GM23338 (cell line): ENCODE results near the gene RAB34. TPM values are rescaled to one million over a fixed set of nuclear protein-coding genes. Genes with fewer than 3 reads are reported as not detected.

Experiments
- ATAC-seq: fragments of 200-7000 bp; cut with Tn5 transposase; 3 replicates; pipeline ENCODE4 v1.9.1; 2020
- DNase-seq: peaks from one replicate; pipeline ENCODE4 v3.0.0-alpha.2; 2015; ENCODE audit warnings: low spot score
- H2AFZ ChIP-seq: fragments of 200-600 bp; sonication (generic); 2 replicates; pipeline ENCODE4 v1.8.0; 2016; ENCODE audit warnings: antibody characterized with exemption, mild to moderate bottlenecking, moderate library complexity
- H3F3A ChIP-seq: fragments of 200-600 bp; sonication (generic); replicated peaks from 2 replicates; pipeline ENCODE4 v1.8.0; 2017; ENCODE audit warnings: antibody characterized with exemption, mixed run types, low read depth
- H3K27ac ChIP-seq: fragments of 200-600 bp; sonication (generic); 2 replicates; pipeline ENCODE4 v1.6.1; 2016; ENCODE audit warnings: low read depth
- H3K27me3 ChIP-seq: fragments of 200-600 bp; sonication (generic); 2 replicates; pipeline ENCODE4 v1.8.0; 2016; ENCODE audit warnings: mild to moderate bottlenecking, mixed run types, moderate library complexity; ENCODE audit not compliant: insufficient read depth
- H3K36me3 ChIP-seq: fragments of 200-600 bp; sonication (generic); 2 replicates; pipeline ENCODE4 v1.8.0; 2016; ENCODE audit warnings: mild to moderate bottlenecking; ENCODE audit not compliant: insufficient read depth
- H3K4me1 ChIP-seq: fragments of 200-600 bp; sonication (generic); 2 replicates; pipeline ENCODE4 v1.8.0; 2016; ENCODE audit warnings: mild to moderate bottlenecking, moderate library complexity; ENCODE audit not compliant: insufficient read depth
- H3K4me2 ChIP-seq: fragments of 200-600 bp; sonication (generic); 2 replicates; pipeline ENCODE4 v1.7.1; 2017; ENCODE audit warnings: mixed run types
- H3K4me3 ChIP-seq: fragments of 200-600 bp; sonication (generic); 2 replicates; pipeline ENCODE4 v1.6.1; 2016; ENCODE audit warnings: mixed run types
- H3K79me2 ChIP-seq: fragments of 200-600 bp; sonication (generic); replicated peaks from 2 replicates; pipeline ENCODE4 v1.8.0; 2017; ENCODE audit warnings: mild to moderate bottlenecking; ENCODE audit not compliant: insufficient read depth
- H3K9me2 ChIP-seq: fragments of 200-600 bp; sonication (generic); 2 replicates; pipeline ENCODE4 v1.8.0; 2017; ENCODE audit not compliant: insufficient read depth
- H4K20me1 ChIP-seq: fragments of 200-600 bp; sonication (generic); replicated peaks from 2 replicates; pipeline ENCODE4 v1.8.0; 2017; ENCODE audit warnings: mild to moderate bottlenecking; ENCODE audit not compliant: insufficient read depth
- H3K27ac Mint-ChIP-seq: 2 replicates; pipeline ENCODE4 v1.8.0; 2020; ENCODE audit warnings: inconsistent platforms, mild to moderate bottlenecking, moderate library complexity, mixed read lengths
- H3K27me3 Mint-ChIP-seq: 3 replicates; pipeline ENCODE4 v1.8.0; 2022; ENCODE audit warnings: low read depth, mild to moderate bottlenecking, moderate library complexity, mixed read lengths, inconsistent platforms; ENCODE audit not compliant: insufficient read depth, poor library complexity
- H3K36me3 Mint-ChIP-seq: 3 replicates; pipeline ENCODE4 v1.8.0; 2021; ENCODE audit warnings: low read depth, mild to moderate bottlenecking, inconsistent platforms, moderate library complexity, mixed read lengths
- H3K4me1 Mint-ChIP-seq: 3 replicates; pipeline ENCODE4 v1.8.0; 2020; ENCODE audit warnings: mild to moderate bottlenecking, inconsistent platforms, mixed read lengths
- H3K4me3 Mint-ChIP-seq: 3 replicates; pipeline ENCODE4 v1.8.0; 2021; ENCODE audit warnings: moderate library complexity, mild to moderate bottlenecking, inconsistent platforms, mixed read lengths
- H3K9me3 Mint-ChIP-seq: 3 replicates; pipeline ENCODE4 v1.8.0; 2020; ENCODE audit warnings: moderate library complexity, mild to moderate bottlenecking, inconsistent platforms, mixed read lengths
- EZH2 ChIP-seq: fragments of 200-600 bp; sonication (generic); IDR thresholded peaks from one replicate; pipeline ENCODE4 v1.8.0; 2017; ENCODE audit warnings: antibody characterized with exemption, mild to moderate bottlenecking, low read depth; ENCODE audit not compliant: unreplicated experiment
- EZH2phosphoT487 ChIP-seq: fragments of 200-600 bp; sonication (generic); IDR thresholded peaks from one replicate; pipeline ENCODE4 v1.8.1; 2018; ENCODE audit warnings: antibody characterized with exemption; ENCODE audit not compliant: unreplicated experiment
- NANOG ChIP-seq: IDR thresholded peaks from 2 replicates; pipeline ENCODE4 v1.6.1; 2016; ENCODE audit warnings: antibody characterized with exemption, borderline replicate concordance
- POLR2AphosphoS5 ChIP-seq: IDR thresholded peaks from 2 replicates; pipeline ENCODE4 v1.6.1; 2016; ENCODE audit warnings: antibody characterized with exemption, low read depth
- STAT1 ChIP-seq: IDR thresholded peaks from one replicate; pipeline ENCODE4 v1.6.1; 2016; ENCODE audit warnings: antibody characterized with exemption; ENCODE audit not compliant: unreplicated experiment
- ZNF114 ChIP-seq: fragments of 250-450 bp; sonication (Bioruptor Pico); IDR thresholded peaks from 2 replicates; pipeline ENCODE4 v1.5.0; 2020; ENCODE audit warnings: mild to moderate bottlenecking, moderate library complexity
- ZNF331 ChIP-seq: fragments of 250-450 bp; sonication (Bioruptor Pico); IDR thresholded peaks from 2 replicates; pipeline ENCODE4 v1.5.0; 2020; ENCODE audit warnings: low read depth, mild to moderate bottlenecking, moderate library complexity
- polyA plus RNA-seq: library from polyadenylated mRNA; unstranded; fragments of >200 nt; fragmentation: Nextera tagmentation; extraction: Ambion mirVana; gene quantifications from 2 replicates; pipeline ENCODE4 v1.2.1, GENCODE V29; 2016
- total RNA-seq: library from RNA; depleted of rRNA; stranded (reverse); fragments of >200 nt; shearing (Covaris generic); gene quantifications from 2 replicates; pipeline ENCODE4 v1.2.3, GENCODE V29; 2014
- TF ChIP-seq, protein P1 (sequence below): fragments of 250-450 bp; sonication (Bioruptor Pico); IDR thresholded peaks from 2 replicates; pipeline ENCODE4 v1.5.0; 2020; ENCODE audit warnings: mild to moderate bottlenecking, moderate library complexity
- TF ChIP-seq, protein P2 (sequence below): IDR thresholded peaks from one replicate; pipeline ENCODE4 v1.6.1; 2018; ENCODE audit warnings: antibody characterized with exemption; ENCODE audit not compliant: unreplicated experiment
- TF ChIP-seq, protein P3 (sequence below): IDR thresholded peaks from 2 replicates; pipeline ENCODE4 v1.6.1; 2016; ENCODE audit warnings: antibody characterized with exemption
- TF ChIP-seq, protein P4 (sequence below), 2 experiments: fragments of 200-600 bp in 1 of 2; sonication (generic) in 1 of 2; conservative IDR thresholded peaks; 2 replicates each; pipeline versions ENCODE4 v1.5.1 to v1.6.1; 2016 to 2017; ENCODE audit warnings: antibody characterized with exemption in 2 of 2, low read depth in 2 of 2, mild to moderate bottlenecking in 2 of 2, moderate library complexity in 1 of 2

The RAB34 gene
- total and polyA plus RNA-seq, 2 experiments from 2014 or later: 184 to 394 TPM

DNA sequence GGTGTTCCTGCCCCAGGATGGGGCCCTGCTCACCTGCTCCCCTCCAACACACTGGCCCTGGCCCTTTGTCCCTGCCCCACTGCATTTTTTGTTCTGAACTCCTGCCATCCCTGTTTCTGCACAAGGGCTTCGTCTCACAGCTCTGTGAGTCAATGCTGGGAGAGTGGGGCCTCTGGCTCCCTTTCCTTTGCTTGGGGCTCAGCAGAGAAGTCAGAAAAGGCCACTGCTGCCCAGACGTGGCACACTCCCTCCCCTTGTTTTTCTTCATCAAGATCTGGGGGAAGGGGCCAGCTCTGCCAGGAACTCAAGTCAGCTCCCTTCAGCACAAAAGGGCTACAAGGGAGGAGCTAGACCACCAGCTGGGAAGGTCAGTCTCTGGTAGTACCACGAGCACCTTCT lies 14.9 kb downstream of the RAB34 start:
- no peak overlapping the region for H3K4me3 ChIP-seq
- Mint-ChIP-seq H3K27ac (peak overlapping the region; percentile 77), H3K4me3 (no peak overlapping the region; the same call in 2 of the 3 replicates), H3K36me3 (peaks cover 68% of the 10 kb centered on the region), H3K27me3 (peaks cover 24% of the 10 kb centered on the region), H3K4me1 (peaks cover 41% of the 10 kb centered on the region), H3K9me3 (no peaks in the 10 kb centered on the region; the same call in 2 of the 3 replicates)
- ATAC-seq: no peak
- no peak overlapping the region for H2AFZ ChIP-seq
- no peaks in the 10 kb centered on the region for H3K9me2 ChIP-seq
- H3K4me2 ChIP-seq: no peak overlapping the region
- H3K79me2 ChIP-seq: no peaks in the 10 kb centered on the region
- no peaks in the 10 kb centered on the region for H3K27me3 ChIP-seq
- peaks cover 17% of the 10 kb centered on the region for H3K36me3 ChIP-seq
- DNase-seq: no peak
- TF ChIP-seq STAT1 (no peak), ZNF331 (no peak), EZH2phosphoT487 (no peak), ZNF114 (no peak), EZH2 (no peak), NANOG (no peak), POLR2AphosphoS5 (no peak; the same call in 1 of the 2 replicates)
- TF ChIP-seq, protein P1, sequence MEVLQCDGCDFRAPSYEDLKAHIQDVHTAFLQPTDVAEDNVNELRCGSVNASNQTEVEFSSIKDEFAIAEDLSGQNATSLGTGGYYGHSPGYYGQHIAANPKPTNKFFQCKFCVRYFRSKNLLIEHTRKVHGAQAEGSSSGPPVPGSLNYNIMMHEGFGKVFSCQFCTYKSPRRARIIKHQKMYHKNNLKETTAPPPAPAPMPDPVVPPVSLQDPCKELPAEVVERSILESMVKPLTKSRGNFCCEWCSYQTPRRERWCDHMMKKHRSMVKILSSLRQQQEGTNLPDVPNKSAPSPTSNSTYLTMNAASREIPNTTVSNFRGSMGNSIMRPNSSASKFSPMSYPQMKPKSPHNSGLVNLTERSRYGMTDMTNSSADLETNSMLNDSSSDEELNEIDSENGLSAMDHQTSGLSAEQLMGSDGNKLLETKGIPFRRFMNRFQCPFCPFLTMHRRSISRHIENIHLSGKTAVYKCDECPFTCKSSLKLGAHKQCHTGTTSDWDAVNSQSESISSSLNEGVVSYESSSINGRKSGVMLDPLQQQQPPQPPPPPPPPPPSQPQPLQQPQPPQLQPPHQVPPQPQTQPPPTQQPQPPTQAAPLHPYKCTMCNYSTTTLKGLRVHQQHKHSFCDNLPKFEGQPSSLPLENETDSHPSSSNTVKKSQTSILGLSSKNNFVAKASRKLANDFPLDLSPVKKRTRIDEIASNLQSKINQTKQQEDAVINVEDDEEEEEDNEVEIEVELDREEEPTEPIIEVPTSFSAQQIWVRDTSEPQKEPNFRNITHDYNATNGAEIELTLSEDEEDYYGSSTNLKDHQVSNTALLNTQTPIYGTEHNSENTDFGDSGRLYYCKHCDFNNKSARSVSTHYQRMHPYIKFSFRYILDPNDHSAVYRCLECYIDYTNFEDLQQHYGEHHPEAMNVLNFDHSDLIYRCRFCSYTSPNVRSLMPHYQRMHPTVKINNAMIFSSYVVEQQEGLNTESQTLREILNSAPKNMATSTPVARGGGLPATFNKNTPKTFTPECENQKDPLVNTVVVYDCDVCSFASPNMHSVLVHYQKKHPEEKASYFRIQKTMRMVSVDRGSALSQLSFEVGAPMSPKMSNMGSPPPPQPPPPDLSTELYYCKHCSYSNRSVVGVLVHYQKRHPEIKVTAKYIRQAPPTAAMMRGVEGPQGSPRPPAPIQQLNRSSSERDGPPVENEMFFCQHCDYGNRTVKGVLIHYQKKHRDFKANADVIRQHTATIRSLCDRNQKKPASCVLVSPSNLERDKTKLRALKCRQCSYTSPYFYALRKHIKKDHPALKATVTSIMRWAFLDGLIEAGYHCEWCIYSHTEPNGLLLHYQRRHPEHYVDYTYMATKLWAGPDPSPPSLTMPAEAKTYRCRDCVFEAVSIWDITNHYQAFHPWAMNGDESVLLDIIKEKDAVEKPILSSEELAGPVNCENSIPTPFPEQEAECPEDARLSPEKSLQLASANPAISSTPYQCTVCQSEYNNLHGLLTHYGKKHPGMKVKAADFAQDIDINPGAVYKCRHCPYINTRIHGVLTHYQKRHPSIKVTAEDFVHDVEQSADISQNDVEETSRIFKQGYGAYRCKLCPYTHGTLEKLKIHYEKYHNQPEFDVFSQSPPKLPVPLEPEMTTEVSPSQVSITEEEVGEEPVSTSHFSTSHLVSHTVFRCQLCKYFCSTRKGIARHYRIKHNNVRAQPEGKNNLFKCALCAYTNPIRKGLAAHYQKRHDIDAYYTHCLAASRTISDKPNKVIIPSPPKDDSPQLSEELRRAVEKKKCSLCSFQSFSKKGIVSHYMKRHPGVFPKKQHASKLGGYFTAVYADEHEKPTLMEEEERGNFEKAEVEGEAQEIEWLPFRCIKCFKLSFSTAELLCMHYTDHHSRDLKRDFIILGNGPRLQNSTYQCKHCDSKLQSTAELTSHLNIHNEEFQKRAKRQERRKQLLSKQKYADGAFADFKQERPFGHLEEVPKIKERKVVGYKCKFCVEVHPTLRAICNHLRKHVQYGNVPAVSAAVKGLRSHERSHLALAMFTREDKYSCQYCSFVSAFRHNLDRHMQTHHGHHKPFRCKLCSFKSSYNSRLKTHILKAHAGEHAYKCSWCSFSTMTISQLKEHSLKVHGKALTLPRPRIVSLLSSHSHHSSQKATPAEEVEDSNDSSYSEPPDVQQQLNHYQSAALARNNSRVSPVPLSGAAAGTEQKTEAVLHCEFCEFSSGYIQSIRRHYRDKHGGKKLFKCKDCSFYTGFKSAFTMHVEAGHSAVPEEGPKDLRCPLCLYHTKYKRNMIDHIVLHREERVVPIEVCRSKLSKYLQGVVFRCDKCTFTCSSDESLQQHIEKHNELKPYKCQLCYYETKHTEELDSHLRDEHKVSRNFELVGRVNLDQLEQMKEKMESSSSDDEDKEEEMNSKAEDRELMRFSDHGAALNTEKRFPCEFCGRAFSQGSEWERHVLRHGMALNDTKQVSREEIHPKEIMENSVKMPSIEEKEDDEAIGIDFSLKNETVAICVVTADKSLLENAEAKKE (CRISPR knock-in tag): no peak
- TF ChIP-seq, protein P2, sequence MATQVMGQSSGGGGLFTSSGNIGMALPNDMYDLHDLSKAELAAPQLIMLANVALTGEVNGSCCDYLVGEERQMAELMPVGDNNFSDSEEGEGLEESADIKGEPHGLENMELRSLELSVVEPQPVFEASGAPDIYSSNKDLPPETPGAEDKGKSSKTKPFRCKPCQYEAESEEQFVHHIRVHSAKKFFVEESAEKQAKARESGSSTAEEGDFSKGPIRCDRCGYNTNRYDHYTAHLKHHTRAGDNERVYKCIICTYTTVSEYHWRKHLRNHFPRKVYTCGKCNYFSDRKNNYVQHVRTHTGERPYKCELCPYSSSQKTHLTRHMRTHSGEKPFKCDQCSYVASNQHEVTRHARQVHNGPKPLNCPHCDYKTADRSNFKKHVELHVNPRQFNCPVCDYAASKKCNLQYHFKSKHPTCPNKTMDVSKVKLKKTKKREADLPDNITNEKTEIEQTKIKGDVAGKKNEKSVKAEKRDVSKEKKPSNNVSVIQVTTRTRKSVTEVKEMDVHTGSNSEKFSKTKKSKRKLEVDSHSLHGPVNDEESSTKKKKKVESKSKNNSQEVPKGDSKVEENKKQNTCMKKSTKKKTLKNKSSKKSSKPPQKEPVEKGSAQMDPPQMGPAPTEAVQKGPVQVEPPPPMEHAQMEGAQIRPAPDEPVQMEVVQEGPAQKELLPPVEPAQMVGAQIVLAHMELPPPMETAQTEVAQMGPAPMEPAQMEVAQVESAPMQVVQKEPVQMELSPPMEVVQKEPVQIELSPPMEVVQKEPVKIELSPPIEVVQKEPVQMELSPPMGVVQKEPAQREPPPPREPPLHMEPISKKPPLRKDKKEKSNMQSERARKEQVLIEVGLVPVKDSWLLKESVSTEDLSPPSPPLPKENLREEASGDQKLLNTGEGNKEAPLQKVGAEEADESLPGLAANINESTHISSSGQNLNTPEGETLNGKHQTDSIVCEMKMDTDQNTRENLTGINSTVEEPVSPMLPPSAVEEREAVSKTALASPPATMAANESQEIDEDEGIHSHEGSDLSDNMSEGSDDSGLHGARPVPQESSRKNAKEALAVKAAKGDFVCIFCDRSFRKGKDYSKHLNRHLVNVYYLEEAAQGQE: no peak
- TF ChIP-seq, protein P3, sequence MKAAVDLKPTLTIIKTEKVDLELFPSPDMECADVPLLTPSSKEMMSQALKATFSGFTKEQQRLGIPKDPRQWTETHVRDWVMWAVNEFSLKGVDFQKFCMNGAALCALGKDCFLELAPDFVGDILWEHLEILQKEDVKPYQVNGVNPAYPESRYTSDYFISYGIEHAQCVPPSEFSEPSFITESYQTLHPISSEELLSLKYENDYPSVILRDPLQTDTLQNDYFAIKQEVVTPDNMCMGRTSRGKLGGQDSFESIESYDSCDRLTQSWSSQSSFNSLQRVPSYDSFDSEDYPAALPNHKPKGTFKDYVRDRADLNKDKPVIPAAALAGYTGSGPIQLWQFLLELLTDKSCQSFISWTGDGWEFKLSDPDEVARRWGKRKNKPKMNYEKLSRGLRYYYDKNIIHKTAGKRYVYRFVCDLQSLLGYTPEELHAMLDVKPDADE: no peak
- TF ChIP-seq, protein P4, sequence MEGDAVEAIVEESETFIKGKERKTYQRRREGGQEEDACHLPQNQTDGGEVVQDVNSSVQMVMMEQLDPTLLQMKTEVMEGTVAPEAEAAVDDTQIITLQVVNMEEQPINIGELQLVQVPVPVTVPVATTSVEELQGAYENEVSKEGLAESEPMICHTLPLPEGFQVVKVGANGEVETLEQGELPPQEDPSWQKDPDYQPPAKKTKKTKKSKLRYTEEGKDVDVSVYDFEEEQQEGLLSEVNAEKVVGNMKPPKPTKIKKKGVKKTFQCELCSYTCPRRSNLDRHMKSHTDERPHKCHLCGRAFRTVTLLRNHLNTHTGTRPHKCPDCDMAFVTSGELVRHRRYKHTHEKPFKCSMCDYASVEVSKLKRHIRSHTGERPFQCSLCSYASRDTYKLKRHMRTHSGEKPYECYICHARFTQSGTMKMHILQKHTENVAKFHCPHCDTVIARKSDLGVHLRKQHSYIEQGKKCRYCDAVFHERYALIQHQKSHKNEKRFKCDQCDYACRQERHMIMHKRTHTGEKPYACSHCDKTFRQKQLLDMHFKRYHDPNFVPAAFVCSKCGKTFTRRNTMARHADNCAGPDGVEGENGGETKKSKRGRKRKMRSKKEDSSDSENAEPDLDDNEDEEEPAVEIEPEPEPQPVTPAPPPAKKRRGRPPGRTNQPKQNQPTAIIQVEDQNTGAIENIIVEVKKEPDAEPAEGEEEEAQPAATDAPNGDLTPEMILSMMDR (conservative IDR thresholded peaks at IDR 0.05; ENCODE audit: low read depth in 2 of 2): no peak
- no peak overlapping the region for H3K27ac ChIP-seq
- H3K4me1 ChIP-seq: peaks cover 8% of the 10 kb centered on the region; the same call in 1 of the 2 replicates
- H4K20me1 ChIP-seq: peaks cover 6% of the 10 kb centered on the region
- H3F3A ChIP-seq: peaks cover 18% of the 10 kb centered on the region
